ENCODE data around the gene HMGCR. TPM values are rescaled to one million over a fixed set of nuclear protein-coding genes. Genes with fewer than 3 reads are reported as not detected.
"Not testable (repeated sequence)": the region's sequence is repeated elsewhere in the genome, so short reads cannot be mapped to it uniquely, and the experiment has no call there.

HMGCR gene
- total RNA-seq (2014; rRNA removed; shearing (Covaris generic)): 134 and 137 TPM in 2 replicates

DNA sequence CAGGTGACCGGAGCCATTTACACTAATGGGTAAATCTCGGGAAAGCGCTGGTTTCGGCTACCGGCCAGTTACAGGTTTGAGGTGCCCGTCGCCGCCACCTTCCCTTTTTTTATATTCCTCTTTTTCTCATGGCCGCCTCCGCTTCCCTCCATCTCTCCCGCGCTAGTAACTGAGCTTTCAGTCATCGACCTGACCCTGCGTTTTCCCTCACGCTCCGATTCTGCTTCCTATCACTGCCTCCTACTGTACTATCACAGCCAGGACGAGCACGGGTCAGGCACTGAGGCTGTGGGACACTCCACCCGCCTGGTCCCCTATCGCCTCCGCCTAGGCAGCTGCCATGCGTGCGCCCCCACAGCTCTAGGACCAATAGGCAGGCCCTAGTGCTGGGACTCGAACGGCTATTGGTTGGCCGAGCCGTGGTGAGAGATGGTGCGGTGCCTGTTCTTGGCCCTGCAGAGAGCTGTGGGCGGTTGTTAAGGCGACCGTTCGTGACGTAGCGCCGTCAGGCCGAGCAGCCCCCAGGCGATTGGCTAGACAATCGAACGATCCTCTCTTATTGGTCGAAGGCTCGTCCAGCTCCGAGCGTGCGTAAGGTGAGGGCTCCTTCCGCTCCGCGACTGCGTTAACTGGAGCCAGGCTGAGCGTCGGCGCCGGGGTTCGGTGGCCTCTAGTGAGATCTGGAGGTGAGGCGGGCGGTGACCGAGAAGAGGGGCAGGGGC, at the start of gene HMGCR:
Gene HMGCR, plus strand, starts transcription at position 606 of the 722 bp plus-strand sequence. CDS start 5,386 bp downstream, outside the sequence.
- Histone ChIP-seq H3K27me3 (ENCODE audit: control insufficient read depth, insufficient read depth, low read length) (no peaks in the 10 kb centered on the region), H3K4me3 (ENCODE audit: insufficient read depth, low read depth, low read length) (peak within 1 kb of the TSS; percentile 93), H3K36me3 (replicated peaks; ENCODE audit: control insufficient read depth, insufficient read depth, low read length) (no peaks in the 10 kb centered on the region; the same call in 1 of the 2 replicates)
- peak; percentile 93 for DNase-seq

DNA sequence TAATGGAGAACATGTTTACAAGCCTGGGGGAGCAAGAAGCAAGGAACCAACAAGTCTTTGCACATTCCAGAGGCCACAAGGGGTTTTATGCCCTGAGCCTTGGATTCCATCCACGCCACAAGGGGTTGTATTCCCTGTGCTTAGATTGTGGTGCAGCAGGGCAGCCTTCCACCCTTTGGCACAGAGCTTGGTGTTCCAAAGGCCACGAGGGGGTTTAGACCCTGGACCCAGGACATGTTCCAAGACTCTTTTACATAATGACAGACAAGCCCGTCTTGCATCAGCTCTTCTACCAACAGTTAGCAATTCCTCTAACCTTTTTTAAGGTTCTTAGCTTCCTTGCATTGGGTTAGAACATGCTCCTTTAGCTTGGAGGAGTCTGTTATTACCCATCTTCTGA, 45.2 kb upstream of the HMGCR start:
- not testable (repeated sequence) for H3K27me3 ChIP-seq (ENCODE audit: control insufficient read depth, insufficient read depth, low read length); H3K36me3 ChIP-seq (replicated peaks; ENCODE audit: control insufficient read depth, insufficient read depth, low read length); DNase-seq; H3K4me3 ChIP-seq (ENCODE audit: insufficient read depth, low read depth, low read length)

DNA sequence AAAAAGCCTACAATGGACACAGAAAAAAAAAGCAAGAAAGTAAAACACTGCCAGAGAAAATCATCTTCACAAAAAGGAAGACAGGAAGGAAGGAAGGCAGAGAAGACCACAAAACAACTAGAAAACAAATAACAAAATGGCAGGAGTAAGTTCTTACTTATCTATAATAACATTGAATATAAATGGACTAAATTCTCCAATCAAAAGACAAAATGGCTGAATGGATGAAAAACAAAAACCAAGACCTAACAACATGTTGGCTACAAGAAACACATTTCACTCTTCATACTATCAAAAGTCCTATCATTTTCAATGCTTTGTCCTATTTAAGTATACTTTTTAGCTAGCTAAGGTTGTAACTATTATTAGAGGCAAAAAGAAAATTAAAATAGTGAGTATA, 36.9 kb upstream of the HMGCR start:
- no peaks in the 10 kb centered on the region for H3K27me3 ChIP-seq (ENCODE audit: control insufficient read depth, insufficient read depth, low read length)
- no peak for DNase-seq
- H3K36me3 ChIP-seq (replicated peaks; ENCODE audit: control insufficient read depth, insufficient read depth, low read length): no peaks in the 10 kb centered on the region
- H3K4me3 ChIP-seq (ENCODE audit: insufficient read depth, low read depth, low read length): no peak overlapping the region

DNA sequence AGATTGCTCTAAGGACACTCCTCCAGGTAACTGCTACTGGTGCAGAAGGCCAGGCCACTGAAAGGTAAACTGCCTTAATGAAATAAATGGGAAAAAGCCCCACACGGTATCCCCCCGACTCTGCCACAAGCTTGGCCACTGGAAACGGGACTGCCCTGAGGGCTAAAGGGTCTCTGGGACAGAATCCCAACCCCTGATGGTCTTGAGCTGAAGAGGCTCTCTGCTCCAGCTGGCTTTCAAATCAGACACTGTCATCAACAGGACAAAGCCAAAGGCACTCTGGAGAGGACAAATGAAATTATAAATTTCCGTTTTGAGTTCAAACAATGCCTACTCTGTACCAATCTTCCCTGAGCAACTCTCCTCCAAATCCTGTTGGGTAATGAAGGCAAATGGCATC, 33.6 kb upstream of the HMGCR start:
- Histone ChIP-seq H3K27me3 (ENCODE audit: control insufficient read depth, insufficient read depth, low read length) (no peaks in the 10 kb centered on the region), H3K4me3 (ENCODE audit: insufficient read depth, low read depth, low read length) (no peak overlapping the region), H3K36me3 (replicated peaks; ENCODE audit: control insufficient read depth, insufficient read depth, low read length) (no peaks in the 10 kb centered on the region)
- no peak for DNase-seq

DNA sequence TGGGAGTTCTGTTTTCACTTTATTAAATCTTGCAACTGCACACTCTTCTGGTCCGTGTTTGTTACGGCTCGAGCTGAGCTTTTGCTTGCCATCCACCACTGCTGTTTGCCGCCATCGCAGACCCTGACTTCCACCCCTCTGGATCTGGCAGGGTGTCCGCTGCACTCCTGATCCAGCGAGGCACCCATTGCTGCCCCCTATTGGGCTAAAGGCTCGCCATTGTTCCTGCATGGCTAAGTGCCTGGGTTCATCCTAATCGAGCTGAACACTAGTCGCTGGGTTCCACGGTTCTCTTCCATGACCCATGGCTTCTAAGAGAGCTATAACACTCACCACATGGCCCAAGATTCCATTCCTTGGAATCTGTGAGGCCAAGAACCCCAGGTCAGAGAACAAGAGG, 32.5 kb upstream of the HMGCR start:
- not testable (repeated sequence) for H3K27me3 ChIP-seq (ENCODE audit: control insufficient read depth, insufficient read depth, low read length); H3K36me3 ChIP-seq (replicated peaks; ENCODE audit: control insufficient read depth, insufficient read depth, low read length); DNase-seq; H3K4me3 ChIP-seq (ENCODE audit: insufficient read depth, low read depth, low read length)

DNA sequence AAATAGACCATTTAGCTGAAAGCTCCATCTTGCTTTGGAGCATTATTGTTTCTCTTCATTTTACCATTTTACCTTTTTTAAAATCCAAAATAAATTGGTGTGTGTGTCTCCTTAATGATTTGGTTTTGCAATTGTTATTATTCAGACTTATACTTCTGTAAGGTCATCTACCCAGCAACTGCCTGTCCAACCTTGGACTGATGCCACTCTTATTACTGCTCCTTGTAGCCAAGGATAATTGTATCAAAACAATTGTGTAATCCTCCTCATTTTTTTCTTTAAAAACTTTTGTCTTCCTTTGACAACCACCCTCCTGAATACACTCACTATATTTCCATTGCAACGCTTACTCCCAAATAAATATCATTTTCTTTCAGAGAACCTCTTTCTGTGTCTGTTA, 30.3 kb upstream of the HMGCR start:
- Histone ChIP-seq H3K36me3 (replicated peaks; ENCODE audit: control insufficient read depth, insufficient read depth, low read length) (no peaks in the 10 kb centered on the region), H3K27me3 (ENCODE audit: control insufficient read depth, insufficient read depth, low read length) (no peaks in the 10 kb centered on the region), H3K4me3 (ENCODE audit: insufficient read depth, low read depth, low read length) (no peak overlapping the region)
- no peak for DNase-seq

DNA sequence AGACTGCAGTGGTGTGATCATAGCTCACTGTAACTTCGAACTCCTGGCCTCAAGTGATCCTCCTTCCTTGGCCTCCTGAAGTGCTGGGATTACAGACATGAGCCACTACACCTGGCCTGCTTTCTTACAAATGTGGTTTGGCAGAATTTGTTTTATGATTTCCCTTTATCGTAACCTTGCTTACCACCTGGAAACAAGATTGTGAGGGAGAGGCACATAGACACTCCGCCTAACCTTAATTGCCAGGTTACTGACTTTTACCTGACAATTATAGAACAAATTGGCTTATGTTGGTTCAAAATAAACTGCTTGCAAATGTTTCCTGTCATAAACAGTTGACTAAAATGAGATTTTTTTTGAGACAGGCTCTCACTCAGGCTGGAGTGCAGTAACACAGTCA, 26.8 kb upstream of the HMGCR start:
- no peak overlapping the region for H3K4me3 ChIP-seq (ENCODE audit: insufficient read depth, low read depth, low read length)
- H3K27me3 ChIP-seq (ENCODE audit: control insufficient read depth, insufficient read depth, low read length): no peaks in the 10 kb centered on the region
- DNase-seq: no peak
- no peaks in the 10 kb centered on the region for H3K36me3 ChIP-seq (replicated peaks; ENCODE audit: control insufficient read depth, insufficient read depth, low read length)

DNA sequence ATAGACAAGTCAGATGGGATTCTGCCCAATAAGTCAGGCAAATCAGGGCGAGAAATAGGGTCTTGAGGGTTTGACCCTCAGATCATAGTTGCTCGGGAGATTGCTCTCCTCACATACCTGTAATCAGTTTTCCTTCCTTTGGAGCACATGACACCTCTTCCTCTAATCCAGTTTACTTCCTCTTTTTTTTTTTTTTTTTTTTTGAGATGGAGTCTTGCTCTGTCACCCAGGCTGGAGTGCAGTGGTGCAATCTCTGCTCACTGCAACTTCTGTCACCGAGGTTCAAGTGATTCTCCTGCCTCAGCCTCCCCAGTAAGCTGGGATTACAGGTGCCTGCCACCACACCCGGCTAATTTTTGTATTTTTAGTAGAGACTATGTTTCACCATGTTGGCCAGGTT, 17.9 kb upstream of the HMGCR start:
- H3K27me3 ChIP-seq (ENCODE audit: control insufficient read depth, insufficient read depth, low read length); H3K4me3 ChIP-seq (ENCODE audit: insufficient read depth, low read depth, low read length); DNase-seq; H3K36me3 ChIP-seq (replicated peaks; ENCODE audit: control insufficient read depth, insufficient read depth, low read length): not testable (repeated sequence)

DNA sequence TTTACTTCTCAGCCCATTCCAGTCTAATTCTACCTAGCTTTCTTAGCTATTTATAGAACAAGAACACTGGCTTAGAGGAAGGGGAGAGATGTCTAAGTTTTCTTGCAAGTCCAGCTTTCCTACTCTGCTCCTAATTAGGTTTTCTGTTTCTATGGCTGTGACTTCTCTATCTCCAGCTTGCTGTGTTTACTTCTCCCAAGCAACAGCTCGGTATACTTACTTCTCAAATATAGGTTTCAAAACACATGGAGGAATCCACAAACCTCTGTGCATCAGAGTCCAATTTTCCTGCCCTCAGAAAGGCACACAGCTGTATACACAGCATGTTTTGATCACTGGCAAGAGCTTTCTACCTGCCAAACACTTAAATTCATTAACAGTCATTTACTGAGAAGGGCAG, 17.4 kb upstream of the HMGCR start:
- no peaks in the 10 kb centered on the region for H3K36me3 ChIP-seq (replicated peaks; ENCODE audit: control insufficient read depth, insufficient read depth, low read length)
- DNase-seq: no peak

DNA sequence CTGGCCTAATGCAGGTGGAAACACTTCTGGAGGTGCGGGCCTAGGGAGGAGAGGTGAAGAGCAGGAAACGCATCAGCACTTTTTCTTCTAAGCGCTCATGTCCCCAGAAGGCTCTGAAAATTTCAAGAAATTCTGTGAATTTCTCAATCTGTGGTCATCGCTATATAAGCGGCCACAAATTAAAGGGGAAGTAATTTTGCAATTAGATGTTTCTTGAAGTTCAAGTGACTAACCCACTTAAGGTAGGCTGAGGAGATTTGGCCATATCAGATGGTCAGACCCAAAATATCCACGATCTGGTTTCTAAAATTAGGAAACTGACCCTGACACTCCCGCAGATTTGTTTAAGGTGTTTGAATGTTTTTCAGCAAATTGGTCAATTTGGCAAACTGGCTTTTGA, 16.6 kb upstream of the HMGCR start:
- DNase-seq: no peak
- Histone ChIP-seq H3K4me3 (ENCODE audit: insufficient read depth, low read depth, low read length) (no peak overlapping the region), H3K36me3 (replicated peaks; ENCODE audit: control insufficient read depth, insufficient read depth, low read length) (no peaks in the 10 kb centered on the region), H3K27me3 (ENCODE audit: control insufficient read depth, insufficient read depth, low read length) (no peaks in the 10 kb centered on the region)

More for the DNA sequence above, 17.4 kb upstream of the HMGCR start:
- Histone ChIP-seq H3K27me3 (ENCODE audit: control insufficient read depth, insufficient read depth, low read length) (no peaks in the 10 kb centered on the region), H3K4me3 (ENCODE audit: insufficient read depth, low read depth, low read length) (no peak overlapping the region)

DNA sequence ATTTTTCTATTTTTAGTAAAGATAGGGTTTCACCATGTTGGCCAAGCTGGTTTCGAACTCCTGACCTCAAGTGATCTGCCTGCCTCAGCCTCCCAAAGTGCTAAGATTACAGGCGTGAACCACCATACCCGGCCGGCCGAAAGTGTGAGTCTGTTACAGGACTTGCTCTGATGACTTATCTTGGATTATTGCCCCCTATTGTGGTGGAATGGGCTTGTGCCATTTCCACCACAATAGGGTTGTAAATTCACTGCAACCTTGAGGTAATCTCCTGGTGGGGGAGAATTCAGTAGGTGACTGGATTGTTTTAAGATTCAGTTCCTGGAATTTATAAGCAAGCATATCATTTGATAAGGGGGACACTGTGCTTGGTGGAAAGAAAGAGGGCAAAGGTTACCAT, 15.0 kb upstream of the HMGCR start:
- Histone ChIP-seq H3K36me3 (replicated peaks; ENCODE audit: control insufficient read depth, insufficient read depth, low read length) (no peaks in the 10 kb centered on the region), H3K27me3 (ENCODE audit: control insufficient read depth, insufficient read depth, low read length) (no peaks in the 10 kb centered on the region), H3K4me3 (ENCODE audit: insufficient read depth, low read depth, low read length) (no peak overlapping the region)
- peak; percentile 54 for DNase-seq

DNA sequence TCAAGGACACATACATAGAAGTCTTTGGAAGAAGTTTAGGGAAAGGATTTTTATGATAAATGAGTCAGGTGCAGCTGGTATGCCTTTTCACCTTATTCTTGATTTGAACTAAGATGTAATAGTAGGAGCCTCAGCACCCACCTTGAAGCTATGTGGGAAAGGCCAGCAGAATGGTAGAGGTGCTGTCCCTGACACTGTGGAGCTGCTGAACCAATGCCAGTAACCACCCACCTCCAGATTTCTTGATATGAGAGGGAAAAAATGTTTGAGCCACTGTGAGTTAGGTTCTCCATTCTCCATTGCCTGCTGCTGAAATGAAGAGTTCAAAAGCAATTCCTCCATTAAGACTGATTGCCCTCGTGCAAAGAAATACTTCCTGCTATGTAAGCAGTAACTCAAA, 12.2 kb upstream of the HMGCR start:
- DNase-seq: no peak
- Histone ChIP-seq H3K27me3 (ENCODE audit: control insufficient read depth, insufficient read depth, low read length) (no peaks in the 10 kb centered on the region), H3K36me3 (replicated peaks; ENCODE audit: control insufficient read depth, insufficient read depth, low read length) (no peaks in the 10 kb centered on the region), H3K4me3 (ENCODE audit: insufficient read depth, low read depth, low read length) (no peak overlapping the region)

DNA sequence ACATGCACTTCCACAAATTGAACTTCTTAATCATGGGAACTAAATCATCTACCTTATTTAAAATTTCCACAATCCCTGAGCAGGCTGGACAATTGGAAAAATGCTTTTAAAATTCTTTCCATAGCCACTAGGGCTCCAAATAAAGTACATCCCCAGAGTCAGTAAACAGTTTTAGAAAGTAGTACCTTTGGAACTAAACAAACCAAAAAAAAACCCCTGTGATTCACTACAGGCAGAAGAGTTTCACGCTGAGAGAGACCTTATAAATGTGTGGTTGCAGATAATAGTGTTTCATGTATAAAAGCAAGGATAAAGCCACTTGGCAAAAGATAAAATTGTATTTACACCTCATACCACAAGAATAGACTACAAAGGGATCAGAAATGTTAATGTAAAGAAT, 11.8 kb upstream of the HMGCR start:
- Histone ChIP-seq H3K27me3 (ENCODE audit: control insufficient read depth, insufficient read depth, low read length) (no peaks in the 10 kb centered on the region), H3K36me3 (replicated peaks; ENCODE audit: control insufficient read depth, insufficient read depth, low read length) (no peaks in the 10 kb centered on the region), H3K4me3 (ENCODE audit: insufficient read depth, low read depth, low read length) (no peak overlapping the region)
- no peak for DNase-seq

DNA sequence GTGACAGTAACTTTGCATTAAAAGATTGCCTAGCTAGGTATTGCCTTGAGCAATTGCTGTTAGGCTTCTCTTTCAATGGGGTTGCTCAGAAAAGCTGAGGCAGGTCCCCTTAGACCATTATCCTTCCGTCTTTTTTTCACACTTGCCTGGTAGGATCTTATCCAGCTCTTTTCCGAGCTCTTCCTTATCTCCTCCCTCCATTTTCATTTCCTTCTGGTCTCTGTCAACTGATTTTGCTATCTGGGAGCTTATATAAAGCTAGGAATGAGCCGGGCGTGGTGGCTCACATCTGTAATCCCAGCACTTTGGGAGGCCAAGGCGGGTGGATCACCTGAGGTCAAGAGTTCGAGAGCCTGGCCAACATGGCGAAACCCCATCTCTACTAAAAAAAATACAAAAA, 6.6 kb upstream of the HMGCR start:
- Histone ChIP-seq H3K4me3 (ENCODE audit: insufficient read depth, low read depth, low read length) (no peak overlapping the region), H3K36me3 (replicated peaks; ENCODE audit: control insufficient read depth, insufficient read depth, low read length) (no peaks in the 10 kb centered on the region), H3K27me3 (ENCODE audit: control insufficient read depth, insufficient read depth, low read length) (no peaks in the 10 kb centered on the region)
- DNase-seq: no peak

DNA sequence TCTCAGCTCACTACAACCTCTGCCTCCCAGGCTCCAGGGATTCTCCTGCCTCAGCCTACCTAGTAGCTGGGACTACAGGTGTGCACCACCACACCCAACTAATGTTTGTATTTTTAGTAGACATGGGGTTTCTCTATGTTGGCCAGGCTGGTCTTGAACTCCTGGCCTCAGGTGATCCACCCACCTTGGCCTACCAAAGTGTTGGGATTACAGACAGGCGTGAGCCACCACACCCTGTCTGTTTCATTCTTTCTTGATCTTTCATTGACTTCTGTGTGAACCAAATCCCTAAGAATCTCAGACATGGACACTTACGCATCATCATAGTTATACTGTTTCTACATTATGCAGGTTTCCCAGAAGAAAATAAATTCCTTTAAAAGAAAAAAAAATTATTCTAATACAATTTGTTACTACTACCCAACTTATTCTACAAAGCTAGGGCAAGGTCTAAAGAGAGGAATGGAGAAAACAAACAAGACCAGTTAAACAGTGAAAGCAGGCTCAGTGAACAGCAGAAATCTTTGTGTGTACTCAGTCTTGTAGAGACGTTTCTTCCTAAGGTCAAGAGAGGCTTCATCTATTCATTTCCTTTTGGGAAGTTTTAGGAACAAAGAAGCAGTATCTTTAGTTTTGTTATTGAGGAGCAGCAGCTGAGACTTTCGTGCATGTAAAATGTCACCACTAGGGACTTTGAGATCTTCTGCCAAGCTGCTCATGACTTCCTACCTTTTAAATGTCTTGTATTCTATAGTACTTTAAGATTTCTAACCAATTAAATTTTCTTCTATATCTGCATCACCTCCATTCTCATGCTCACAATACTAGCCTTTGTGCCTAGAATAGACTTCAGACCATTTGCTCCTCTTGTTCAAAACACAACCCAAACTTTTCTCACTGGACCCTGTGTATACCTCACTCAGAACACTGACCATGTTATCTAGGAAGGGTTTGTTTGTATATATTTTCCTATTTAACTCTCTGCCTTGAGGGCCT, 5.6 kb upstream of the HMGCR start:
- H3K4me3 ChIP-seq (ENCODE audit: insufficient read depth, low read depth, low read length): no peak overlapping the region
- no peaks in the 10 kb centered on the region for H3K36me3 ChIP-seq (replicated peaks; ENCODE audit: control insufficient read depth, insufficient read depth, low read length)
- no peaks in the 10 kb centered on the region for H3K27me3 ChIP-seq (ENCODE audit: control insufficient read depth, insufficient read depth, low read length)
- no peak for DNase-seq

Measured in H7 (cell line).